Measurements from ENCODE around the gene ELK3.

- TF ChIP-seq, protein P1, sequence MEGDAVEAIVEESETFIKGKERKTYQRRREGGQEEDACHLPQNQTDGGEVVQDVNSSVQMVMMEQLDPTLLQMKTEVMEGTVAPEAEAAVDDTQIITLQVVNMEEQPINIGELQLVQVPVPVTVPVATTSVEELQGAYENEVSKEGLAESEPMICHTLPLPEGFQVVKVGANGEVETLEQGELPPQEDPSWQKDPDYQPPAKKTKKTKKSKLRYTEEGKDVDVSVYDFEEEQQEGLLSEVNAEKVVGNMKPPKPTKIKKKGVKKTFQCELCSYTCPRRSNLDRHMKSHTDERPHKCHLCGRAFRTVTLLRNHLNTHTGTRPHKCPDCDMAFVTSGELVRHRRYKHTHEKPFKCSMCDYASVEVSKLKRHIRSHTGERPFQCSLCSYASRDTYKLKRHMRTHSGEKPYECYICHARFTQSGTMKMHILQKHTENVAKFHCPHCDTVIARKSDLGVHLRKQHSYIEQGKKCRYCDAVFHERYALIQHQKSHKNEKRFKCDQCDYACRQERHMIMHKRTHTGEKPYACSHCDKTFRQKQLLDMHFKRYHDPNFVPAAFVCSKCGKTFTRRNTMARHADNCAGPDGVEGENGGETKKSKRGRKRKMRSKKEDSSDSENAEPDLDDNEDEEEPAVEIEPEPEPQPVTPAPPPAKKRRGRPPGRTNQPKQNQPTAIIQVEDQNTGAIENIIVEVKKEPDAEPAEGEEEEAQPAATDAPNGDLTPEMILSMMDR (IDR thresholded peaks at IDR 0.05; ENCODE audit: insufficient read depth, low read length, poor library complexity, severe bottlenecking) = no peak
- no peak for TF ChIP-seq EZH2phosphoT487 (conservative IDR thresholded peaks at IDR 0.05; ENCODE audit: low read length)
Observed at GRCh38 chr12:96314723-96315122, 120.5 kb downstream of the ELK3 start.
